ENCODE measurements around the gene UGT2B11.
"Not testable (repeated sequence)": the region's sequence is repeated elsewhere in the genome, so short reads cannot be mapped to it uniquely, and the experiment has no call there.

The UGT2B11 gene

GRCh38 chr4:69167300-69167699 is 47.2 kb downstream of the UGT2B11 start:
- DNase-seq, result no peak

GRCh38 chr4:69166376-69166775 is 48.2 kb downstream of the UGT2B11 start:
- not testable (repeated sequence) for DNase-seq

- not testable (repeated sequence) for DNase-seq
These were observed 48.8 kb downstream of the UGT2B11 start for GRCh38 chr4:69165707-69166106.

GRCh38 chr4:69156913-69157312 is 57.6 kb downstream of the UGT2B11 start:
- DNase-seq, result no peak

- DNase-seq, result no peak
These were observed 60.5 kb downstream of the UGT2B11 start for GRCh38 chr4:69154021-69154420.

Data from midbrain (tissue), 1 donor.